ENCODE data around the gene TRIM28. TPM values are rescaled to one million over a fixed set of nuclear protein-coding genes. Genes with fewer than 3 reads are reported as not detected.

The TRIM28 gene
- total and polyA plus RNA-seq, 4 experiments from 2014 or later: 19.4 to 348 (median 206) TPM

GRCh38 chr19:58585442-58586132 is 41.7 kb downstream of the TRIM28 start:
- no peaks in the 10 kb centered on the region for H3K27me3 Mint-ChIP-seq
- intact Hi-C loops (cut with micrococcal nuclease): no loop called here
- H3K4me3 ChIP-seq (ENCODE audit: low read length in 2 of 2): no peak overlapping the region
- no peaks in the 10 kb centered on the region for H3K27me3 ChIP-seq (ENCODE audit: insufficient read depth, low read length)
- H3K4me1 Mint-ChIP-seq: peaks cover 8 to 13% (median 13%) of the 10 kb centered on the region in 4 donors
- H3K4me1 ChIP-seq (ENCODE audit: insufficient read depth, low read length): no peaks in the 10 kb centered on the region
- POLR2A ChIA-PET (ENCODE audit: partially characterized antibody): no interaction called here
- DNase-seq: no peak
- peak overlapping the region in 2 of 7 donors; percentile 27 to 81 for H3K27ac Mint-ChIP-seq
- no peaks in the 10 kb centered on the region for H3K9me3 ChIP-seq (ENCODE audit: control insufficient read depth in 1 of 2, low read length in 2 of 2)
- H3K36me3 ChIP-seq (ENCODE audit: insufficient read depth, low read length): peaks cover 10% of the 10 kb centered on the region
- no peak overlapping the region for H3K4me3 Mint-ChIP-seq
- no peaks in the 10 kb centered on the region for H3K9me3 Mint-ChIP-seq
- H3K36me3 Mint-ChIP-seq: peaks cover 14 to 19% of the 10 kb centered on the region in 2 donors
- no peak overlapping the region for H3K27ac ChIP-seq (ENCODE audit: low read depth, low read length)
- CTCF ChIA-PET (ENCODE audit: partially characterized antibody): interaction anchor here (13.2 kb wide), 1 partner anchor 67 kb away, joined by 260 read pairs; the partner anchor contains the start of genes SLC27A5 and ZBTB45

GRCh38 chr19:58586133-58586765 is 42.4 kb downstream of the TRIM28 start:
- Mint-ChIP-seq H3K4me1 (peaks cover 4 to 9% (median 8%) of the 10 kb centered on the region in 4 donors), H3K36me3 (peaks cover 12 to 16% of the 10 kb centered on the region in 2 donors), H3K27ac (no peak overlapping the region), H3K27me3 (no peaks in the 10 kb centered on the region), H3K9me3 (no peaks in the 10 kb centered on the region), H3K4me3 (no peak overlapping the region)
- POLR2A ChIA-PET (ENCODE audit: partially characterized antibody): no interaction called here
- H3K36me3 ChIP-seq (ENCODE audit: insufficient read depth, low read length): peaks cover 10% of the 10 kb centered on the region
- H3K27ac ChIP-seq (ENCODE audit: low read depth, low read length): no peak overlapping the region
- no peaks in the 10 kb centered on the region for H3K27me3 ChIP-seq (ENCODE audit: insufficient read depth, low read length)
- CTCF ChIA-PET (ENCODE audit: partially characterized antibody): interaction anchor here (13.2 kb wide), 1 partner anchor 68 kb away, joined by 260 read pairs; the partner anchor contains the start of genes SLC27A5 and ZBTB45
- H3K4me1 ChIP-seq (ENCODE audit: insufficient read depth, low read length): no peaks in the 10 kb centered on the region
- H3K4me3 ChIP-seq (ENCODE audit: low read length in 2 of 2): no peak overlapping the region
- intact Hi-C loops (cut with micrococcal nuclease): no loop called here
- DNase-seq: no peak
- H3K9me3 ChIP-seq (ENCODE audit: control insufficient read depth in 1 of 2, low read length in 2 of 2): no peaks in the 10 kb centered on the region

Small RNA genes lying within 50 kb of the gene (microRNA-seq; reads per million reads assigned to microRNA genes)
- gene MIR6807 (ENCODE audit: borderline microRNAs expressed, borderline number of aligned reads, borderline replicate concordance): not detected

Other genes with a start within 250 kb of the TRIM28 start
- gene ERVK3-1, start 238.7 kb upstream of the TRIM28 start, total RNA-seq: 10 to 100 TPM; 72.3 to 76.6 TPM
- 10 to 100 TPM; 59.3 to 73.9 TPM for gene ERVK3-1, start 238.7 kb upstream of the TRIM28 start, polyA plus RNA-seq
- gene ZSCAN22, start 217.1 kb upstream of the TRIM28 start, total RNA-seq: 1 to 10 TPM; 5.0 to 5.3 TPM
- gene ZSCAN22, start 217.1 kb upstream of the TRIM28 start, polyA plus RNA-seq: 1 to 10 TPM in 1 of 2 donors, under 1 TPM in 1; 0.36 to 3.5 TPM
- gene A1BG, start 190.6 kb upstream of the TRIM28 start, total RNA-seq: 10 to 100 TPM; 15.8 to 19.0 TPM
- gene A1BG, start 190.6 kb upstream of the TRIM28 start, polyA plus RNA-seq: 10 to 100 TPM; 44.7 to 47.9 TPM
- gene ZNF497, start 181.3 kb upstream of the TRIM28 start, total RNA-seq: 1 to 10 TPM; 1.7 to 2.0 TPM
- 1 to 10 TPM in 1 of 2 donors, under 1 TPM in 1; 0.46 to 1.2 TPM for gene ZNF497, start 181.3 kb upstream of the TRIM28 start, polyA plus RNA-seq
- gene ZNF837, start 163.0 kb upstream of the TRIM28 start, total RNA-seq: 1 to 10 TPM; 3.4 to 3.5 TPM
- 1 to 10 TPM; 3.8 to 4.6 TPM for gene ZNF837, start 163.0 kb upstream of the TRIM28 start, polyA plus RNA-seq
- 1,000 to 10,000 TPM; 1,267 to 1,360 TPM for gene RPS5, start 156.8 kb upstream of the TRIM28 start, total RNA-seq
- gene RPS5, start 156.8 kb upstream of the TRIM28 start, polyA plus RNA-seq: 1,000 to 10,000 TPM; 1,172 to 1,304 TPM
- gene RNF225, start 148.4 kb upstream of the TRIM28 start, total RNA-seq: under 1 TPM in 1 of 2 experiments, not detected in 1; 0.47 TPM
- not detected for gene RNF225, start 148.4 kb upstream of the TRIM28 start, polyA plus RNA-seq
- 10 to 100 TPM; 10.3 to 10.7 TPM for gene ZNF584, start 135.4 kb upstream of the TRIM28 start, total RNA-seq
- gene ZNF584, start 135.4 kb upstream of the TRIM28 start, polyA plus RNA-seq: 1 to 10 TPM; 6.6 to 9.1 TPM
- gene ZNF132, start 103.9 kb upstream of the TRIM28 start, total RNA-seq: 10 to 100 TPM in 1 of 2 experiments, 1 to 10 TPM in 1; 9.5 to 11.7 TPM
- gene ZNF132, start 103.9 kb upstream of the TRIM28 start, polyA plus RNA-seq: 1 to 10 TPM in 1 of 2 donors, under 1 TPM in 1; 0.43 to 1.8 TPM
- 10 to 100 TPM; 13.1 to 13.7 TPM for gene ZNF324B, start 92.4 kb upstream of the TRIM28 start, total RNA-seq
- 1 to 10 TPM; 1.2 to 1.5 TPM for gene ZNF324B, start 92.4 kb upstream of the TRIM28 start, polyA plus RNA-seq
- 10 to 100 TPM; 27.6 TPM for gene ZNF324, start 77.0 kb upstream of the TRIM28 start, total RNA-seq
- gene ZNF324, start 77.0 kb upstream of the TRIM28 start, polyA plus RNA-seq: 10 to 100 TPM in 1 of 2 donors, 1 to 10 TPM in 1; 5.6 to 17.0 TPM
- 10 to 100 TPM; 16.4 to 19.5 TPM for gene ZNF446, start 67.7 kb upstream of the TRIM28 start, total RNA-seq
- 1 to 10 TPM; 1.4 to 5.5 TPM for gene ZNF446, start 67.7 kb upstream of the TRIM28 start, polyA plus RNA-seq
- gene SLC27A5, start 32.1 kb upstream of the TRIM28 start, total RNA-seq: 10 to 100 TPM; 10.5 to 12.2 TPM
- 10 to 100 TPM; 16.1 to 23.6 TPM for gene SLC27A5, start 32.1 kb upstream of the TRIM28 start, polyA plus RNA-seq
- gene ZBTB45, start 24.3 kb upstream of the TRIM28 start, total RNA-seq: 10 to 100 TPM; 19.8 TPM
- 1 to 10 TPM; 1.9 to 6.2 TPM for gene ZBTB45, start 24.3 kb upstream of the TRIM28 start, polyA plus RNA-seq
- gene CHMP2A, start 11.0 kb downstream of the TRIM28 start, total RNA-seq: 10 to 100 TPM; 81.1 to 88.4 TPM
- 100 to 1,000 TPM; 200 to 238 TPM for gene CHMP2A, start 11.0 kb downstream of the TRIM28 start, polyA plus RNA-seq
- 10 to 100 TPM; 55.1 to 58.3 TPM for gene UBE2M, start 14.5 kb downstream of the TRIM28 start, total RNA-seq
- gene UBE2M, start 14.5 kb downstream of the TRIM28 start, polyA plus RNA-seq: 10 to 100 TPM; 12.4 to 23.8 TPM
- 10 to 100 TPM; 42.7 to 44.4 TPM for gene MZF1, start 29.3 kb downstream of the TRIM28 start, total RNA-seq
- 1 to 10 TPM; 5.2 to 8.9 TPM for gene MZF1, start 29.3 kb downstream of the TRIM28 start, polyA plus RNA-seq